Measurements from ENCODE around the gene CDT1. TPM values are rescaled to one million over a fixed set of nuclear protein-coding genes. Genes with fewer than 3 reads are reported as not detected.

The CDT1 gene
- total RNA-seq, 1 experiment from 2014 or later = 74.1 TPM

- Histone ChIP-seq H2BK120ac (ENCODE audit: low read depth, low read length, poor library complexity, severe bottlenecking) (no peak overlapping the region), H3K27me3 (ENCODE audit: insufficient read depth, low read length) (no peaks in the 10 kb centered on the region), H3K79me2 (ENCODE audit: insufficient read depth, low read length) (no peaks in the 10 kb centered on the region), H3K9ac (ENCODE audit: extremely low read depth, insufficient read length, low read length) (no peak overlapping the region), H2BK5ac (ENCODE audit: insufficient read length, low read length) (no peak overlapping the region), H3K18ac (ENCODE audit: insufficient read length, low read depth, low read length) (no peak overlapping the region), H3K23me2 (ENCODE audit: insufficient read length, low read depth, low read length, poor library complexity, severe bottlenecking) (no peaks in the 10 kb centered on the region), H2BK15ac (ENCODE audit: low read depth, low read length) (no peak overlapping the region), H4K91ac (ENCODE audit: insufficient read length, low read depth, low read length) (no peak overlapping the region), H4K8ac (replicated peaks; ENCODE audit: insufficient read length, low read depth, low read length) (no peak overlapping the region), H3K27ac (ENCODE audit: insufficient read length, low read depth, low read length) (no peak overlapping the region), H2BK20ac (ENCODE audit: low read depth, low read length, poor library complexity, severe bottlenecking) (no peak overlapping the region), H2AFZ (ENCODE audit: low read length) (no peak overlapping the region), H3K79me1 (ENCODE audit: insufficient read depth, low read depth, low read length, poor library complexity, severe bottlenecking) (no peaks in the 10 kb centered on the region), H3K4ac (ENCODE audit: low read depth, low read length) (no peak overlapping the region), H3T11ph (ENCODE audit: low read length) (no peak overlapping the region), H3K9me3 (ENCODE audit: control insufficient read depth, low read depth, low read length) (no peaks in the 10 kb centered on the region), H3K14ac (ENCODE audit: insufficient read depth, low read length) (no peak overlapping the region; the same call in 1 of the 2 replicates), H3K4me1 (ENCODE audit: insufficient read depth, low read length) (no peaks in the 10 kb centered on the region), H3K4me2 (ENCODE audit: insufficient read depth, insufficient read length, low read length) (no peak overlapping the region), H3K56ac (ENCODE audit: insufficient read length, low read depth, low read length) (no peak overlapping the region), H4K5ac (ENCODE audit: insufficient read length, low read depth, low read length) (no peak overlapping the region), H3K23ac (ENCODE audit: insufficient read length, low read depth, low read length) (no peak overlapping the region), H2BK12ac (ENCODE audit: insufficient read length, low read depth, low read length) (no peak overlapping the region), H4K20me1 (ENCODE audit: control insufficient read depth, insufficient read depth, insufficient read length) (no peaks in the 10 kb centered on the region), H2AK5ac (ENCODE audit: insufficient read length, low read length) (no peak overlapping the region)
- no peak for DNase-seq
- Mint-ChIP-seq H3K4me1 (no peaks in the 10 kb centered on the region), H3K27me3 (ENCODE audit: low read depth) (no peaks in the 10 kb centered on the region), H3K36me3 (ENCODE audit: insufficient read depth in 1 of 3, low read depth in 3 of 3) (no peaks in the 10 kb centered on the region; a peak in 1 of 7 replicates), H3K27ac (no peak overlapping the region), H3K4me3 (no peak overlapping the region), H3K9me3 (no peaks in the 10 kb centered on the region)
- no peak for TF ChIP-seq CTCF (conservative IDR thresholded peaks at IDR 0.05)
- no CpG with 5 or more reads among the region's 24 CpGs for WGBS (ENCODE audit: extremely low coverage, insufficient read length, low lambda C conversion rate)
Measured at GRCh38 chr16:88828711-88829110, 25.1 kb downstream of the CDT1 start.

All from H9 (cell line).